Upper lobe of right lung (tissue), 1 donor: ENCODE data around the gene SPINK14. TPM values are rescaled to one million over a fixed set of nuclear protein-coding genes. Genes with fewer than 3 reads are reported as not detected.

Experiments used
- ATAC-seq: fragments of 200-7000 bp; cut with Tn5 transposase; one replicate; pipeline ENCODE4 v1.9.1; 2020; ENCODE audit warnings: mild to moderate bottlenecking, moderate library complexity
- DNase-seq: peaks from one replicate; pipeline ENCODE4 v3.0.0-alpha.2; 2020
- H3K27ac ChIP-seq: fragments of 200-600 bp; one replicate; pipeline ENCODE4 v1.8.0; 2022
- H3K27me3 ChIP-seq: fragments of 200-600 bp; one replicate; pipeline ENCODE4 v1.8.0; 2022; ENCODE audit warnings: mild to moderate bottlenecking
- H3K36me3 ChIP-seq: fragments of 200-600 bp; one replicate; pipeline ENCODE4 v1.8.0; 2022
- H3K4me1 ChIP-seq: fragments of 200-600 bp; one replicate; pipeline ENCODE4 v1.8.0; 2022
- H3K4me3 ChIP-seq: fragments of 200-600 bp; one replicate; pipeline ENCODE4 v1.8.0; 2022; ENCODE audit warnings: mild to moderate bottlenecking
- H3K9me3 ChIP-seq: fragments of 200-600 bp; one replicate; pipeline ENCODE4 v1.8.0; 2022
- CTCF ChIP-seq: fragments of 200-600 bp; IDR thresholded peaks from one replicate; pipeline ENCODE4 v1.8.0; 2022; ENCODE audit warnings: antibody characterized with exemption
- intact Hi-C: fragments of 100-400 bp; cut with DNase I; formaldehyde crosslinking; loops from one replicate; pipeline ENCODE4 v1.11.0; 2022
- total RNA-seq: library from RNA; stranded (reverse); fragmentation: NEBNext Ultra II Directional; extraction: Animal tissue kit (Norgen Biotek cat#: 25700); gene quantifications from one replicate; pipeline ENCODE4 v1.2.1, GENCODE V29; 2021
- donor health status: DM: no; HTN: yes; CAD: no; lungs with severe emphysema.

Gene SPINK14
- total RNA-seq, 1 donor from 2014 or later: not detected

- no peak overlapping the region for H3K27ac ChIP-seq
- no peaks in the 10 kb centered on the region for H3K9me3 ChIP-seq
- DNase-seq (no peak), ATAC-seq (no peak)
- H3K4me1 ChIP-seq: no peaks in the 10 kb centered on the region
- no peak overlapping the region for H3K4me3 ChIP-seq
- H3K27me3 ChIP-seq: no peaks in the 10 kb centered on the region
- intact Hi-C loops: no loop called here
- no peaks in the 10 kb centered on the region for H3K36me3 ChIP-seq
- TF ChIP-seq CTCF: no peak
Measured at GRCh38 chr5:148141645-148142044, 26.7 kb upstream of the SPINK14 start.

- no peak for DNase-seq
- peak overlapping the region; percentile 25 for H3K27ac ChIP-seq
- peak; percentile 91 for ATAC-seq
- H3K9me3 ChIP-seq: no peaks in the 10 kb centered on the region
- no peaks in the 10 kb centered on the region for H3K4me1 ChIP-seq
- intact Hi-C loops: no loop called here
- no peak overlapping the region for H3K4me3 ChIP-seq
- H3K27me3 ChIP-seq: no peaks in the 10 kb centered on the region
- no peaks in the 10 kb centered on the region for H3K36me3 ChIP-seq
- TF ChIP-seq CTCF: no peak
Measured at GRCh38 chr5:148145916-148146315, 22.4 kb upstream of the SPINK14 start.

- Histone ChIP-seq H3K4me1 (no peaks in the 10 kb centered on the region), H3K27me3 (no peaks in the 10 kb centered on the region), H3K27ac (peak overlapping the region; percentile 61), H3K4me3 (no peak overlapping the region), H3K36me3 (no peaks in the 10 kb centered on the region), H3K9me3 (no peaks in the 10 kb centered on the region)
- ATAC-seq: no peak
- TF ChIP-seq CTCF: no peak
- intact Hi-C loops: no loop called here
- no peak for DNase-seq
Measured at GRCh38 chr5:148146487-148146886, 21.9 kb upstream of the SPINK14 start.

- no peaks in the 10 kb centered on the region for H3K9me3 ChIP-seq
- intact Hi-C loops: no loop called here
- H3K4me3 ChIP-seq: no peak overlapping the region
- no peak for DNase-seq
- H3K36me3 ChIP-seq: no peaks in the 10 kb centered on the region
- no peak for TF ChIP-seq CTCF
- H3K27ac ChIP-seq: peak overlapping the region; percentile 61
- ATAC-seq: peak; percentile 86
- no peaks in the 10 kb centered on the region for H3K27me3 ChIP-seq
- no peaks in the 10 kb centered on the region for H3K4me1 ChIP-seq
Measured at GRCh38 chr5:148147415-148147814, 20.9 kb upstream of the SPINK14 start.

GRCh38 chr5:148151872-148152271 lies 16.5 kb upstream of the SPINK14 start:
- intact Hi-C loops: no loop called here
- Histone ChIP-seq H3K4me3 (no peak overlapping the region), H3K9me3 (no peaks in the 10 kb centered on the region), H3K27me3 (no peaks in the 10 kb centered on the region), H3K36me3 (no peaks in the 10 kb centered on the region), H3K27ac (no peak overlapping the region), H3K4me1 (no peaks in the 10 kb centered on the region)
- ATAC-seq (no peak), DNase-seq (no peak)
- no peak for TF ChIP-seq CTCF

GRCh38 chr5:148152781-148153180 lies 15.6 kb upstream of the SPINK14 start:
- H3K9me3 ChIP-seq: no peaks in the 10 kb centered on the region
- H3K36me3 ChIP-seq: no peaks in the 10 kb centered on the region
- no peaks in the 10 kb centered on the region for H3K4me1 ChIP-seq
- no peaks in the 10 kb centered on the region for H3K27me3 ChIP-seq
- H3K27ac ChIP-seq: no peak overlapping the region
- DNase-seq (no peak), ATAC-seq (no peak)
- TF ChIP-seq CTCF: no peak
- H3K4me3 ChIP-seq: no peak overlapping the region
- intact Hi-C loops: no loop called here
